Endothelial cell of coronary artery (primary cell): ENCODE measurements around the gene LAMC3. TPM values are rescaled to one million over a fixed set of nuclear protein-coding genes. Genes with fewer than 3 reads are reported as not detected.

Source experiments
- total RNA-seq: library from RNA; depleted of rRNA; stranded (reverse); fragments of >200 nt; gene quantifications from 2 replicates; pipeline ENCODE4 v1.2.3, GENCODE V29; 2014

The LAMC3 gene
- under 0.01 TPM in 1 of 2 replicates, not detected in the other for total RNA-seq

GRCh38 chr9:131008909-131009618 is at the start of gene LAMC3:
LAMC3 (plus strand) TSS chr9:131009174; CDS start chr9:131009215, 41 bp downstream.

DNA sequence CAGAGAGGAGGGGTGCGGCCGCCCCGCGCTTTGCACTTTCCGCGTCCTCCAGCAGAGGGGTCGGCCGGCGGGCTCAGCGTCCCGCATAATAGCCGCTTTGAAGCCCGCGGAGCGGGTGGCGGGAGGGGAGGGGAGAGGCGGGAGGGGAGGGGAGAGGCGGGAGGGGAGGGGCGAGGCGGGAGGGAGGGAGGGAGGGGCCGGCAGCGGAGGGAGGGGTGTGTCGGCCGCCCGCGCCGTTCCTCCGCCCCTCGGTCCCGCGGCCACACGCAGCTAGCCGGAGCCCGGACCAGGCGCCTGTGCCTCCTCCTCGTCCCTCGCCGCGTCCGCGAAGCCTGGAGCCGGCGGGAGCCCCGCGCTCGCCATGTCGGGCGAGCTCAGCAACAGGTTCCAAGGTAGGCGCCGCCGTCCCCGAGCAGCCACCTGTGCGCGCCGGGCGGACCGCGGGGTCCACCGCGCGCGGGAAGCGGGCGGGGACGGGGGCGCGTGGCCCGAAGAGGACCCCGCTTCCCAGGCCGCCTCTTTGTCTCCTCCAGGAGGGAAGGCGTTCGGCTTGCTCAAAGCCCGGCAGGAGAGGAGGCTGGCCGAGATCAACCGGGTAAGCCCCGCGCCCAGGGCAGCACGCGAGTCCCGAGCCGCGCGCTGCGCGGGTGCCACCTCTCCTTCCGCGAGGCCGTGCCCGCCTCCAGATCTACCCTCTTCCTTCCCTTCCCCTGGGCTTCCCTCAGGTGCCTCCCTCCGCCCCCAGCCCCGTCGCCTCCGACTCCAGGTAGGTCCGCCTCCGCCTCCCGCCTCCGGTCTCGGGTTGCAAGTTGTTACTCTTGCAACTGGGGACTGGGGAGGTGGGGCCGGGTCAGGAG is 87.5 kb downstream of the LAMC3 start, which contains the start of gene AIF1L:
TSS of gene AIF1L (plus strand) at position 263 of the 857 bp plus-strand sequence. CDS start at position 362, 99 bp downstream.

DNA sequence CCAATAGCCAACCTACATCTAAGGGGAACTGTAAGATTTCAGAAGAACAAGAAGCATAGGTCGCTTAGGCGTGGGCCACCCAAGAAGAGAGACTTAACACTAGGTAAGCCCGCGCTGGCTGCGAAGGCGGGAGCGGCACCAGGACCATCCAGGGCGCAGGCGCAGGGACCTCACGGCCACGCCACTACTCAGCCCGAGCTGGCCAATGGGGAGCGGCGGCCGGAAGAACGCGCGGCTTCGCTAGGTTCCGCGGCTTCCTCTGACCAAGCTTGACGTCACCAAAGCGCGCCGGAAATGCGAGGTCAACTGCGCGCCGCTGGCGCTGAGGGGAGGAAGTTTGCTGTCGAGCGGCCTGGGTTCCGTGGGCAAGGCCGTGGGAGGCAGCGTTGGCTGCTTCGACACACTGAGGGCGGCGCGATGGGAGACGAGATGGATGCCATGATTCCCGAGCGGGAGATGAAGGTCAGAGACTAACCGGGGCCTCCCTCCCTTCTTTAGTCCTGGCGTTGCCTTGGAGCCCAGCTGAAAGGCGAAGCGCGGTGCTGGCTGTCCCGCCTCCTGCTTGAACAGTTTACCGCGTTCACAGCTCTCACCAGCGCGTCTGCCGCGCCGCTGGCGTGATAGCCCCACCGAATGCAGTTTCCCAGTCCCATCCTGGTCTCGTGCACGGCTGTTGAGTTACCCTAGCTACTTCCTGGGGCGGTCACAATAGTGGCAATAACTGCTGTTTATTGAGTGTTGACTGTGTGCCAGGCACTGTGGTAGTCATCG is 116.5 kb downstream of the LAMC3 start, which contains the start of gene NUP214:
TSS of gene NUP214 (plus strand) at position 299 of the 771 bp plus-strand sequence. CDS start at position 418, 119 bp downstream.

Other genes starting within 250 kb of the LAMC3 start
- 44.4 and 53.6 TPM in 2 replicates for gene ABL1, start 173.9 kb upstream of the LAMC3 start, total RNA-seq
- not detected in 2 replicates for gene QRFP, start 112.4 kb upstream of the LAMC3 start, total RNA-seq
- 0.09 and 0.19 TPM in 2 replicates for gene FIBCD1, start 69.9 kb upstream of the LAMC3 start, total RNA-seq
- 27.6 and 31.6 TPM in 2 replicates for gene AIF1L, start 87.4 kb downstream of the LAMC3 start, total RNA-seq
- gene NUP214, start 116.4 kb downstream of the LAMC3 start, total RNA-seq = 15.0 and 18.6 TPM in 2 replicates